Keratinocyte (primary cell): Measurements from ENCODE around the gene NXN. TPM values are rescaled to one million over a fixed set of nuclear protein-coding genes. Genes with fewer than 3 reads are reported as not detected.
A peak's percentile ranks its signal among the peaks of the same experiment; 100 is the strongest.

Experiments
- DNase-seq: peaks from one replicate; pipeline ENCODE4 v3.0.0-alpha.2; 2011; ENCODE audit warnings: low read depth, missing footprints, low spot score
- FAIRE-seq: peaks from 2 replicates; lab custom pipeline; 2011; peaks lifted over from hg19 to GRCh38; lab: Jason Lieb, UNC
- H2AFZ ChIP-seq: 2 replicates; pipeline ENCODE4 v1.6.0; 2012; ENCODE audit warnings: low read length, control low read depth, inconsistent platforms; ENCODE audit not compliant: control insufficient read depth
- H3K27ac ChIP-seq: 2 replicates; pipeline ENCODE4 v1.5.1; 2011; ENCODE audit warnings: low read length; ENCODE audit not compliant: control insufficient read depth, insufficient read depth
- H3K27me3 ChIP-seq: 3 replicates; pipeline ENCODE4 v1.6.0; 2011; ENCODE audit warnings: low read length; ENCODE audit not compliant: control insufficient read depth, insufficient read depth; ENCODE audit errors: extremely low read depth
- H3K36me3 ChIP-seq, 2 experiments: 2 replicates in 1 of 2; 3 replicates in 1 of 2; pipeline ENCODE4 v1.5.1; 2011; ENCODE audit warnings: low read length in 2 of 2, mild to moderate bottlenecking in 1 of 2; ENCODE audit not compliant: control insufficient read depth in 2 of 2, insufficient read depth in 2 of 2; ENCODE audit errors: extremely low read depth in 1 of 2
- H3K4me1 ChIP-seq: 3 replicates; pipeline ENCODE4 v1.5.1; 2011; ENCODE audit warnings: low read length; ENCODE audit not compliant: control insufficient read depth, insufficient read depth; ENCODE audit errors: extremely low read depth
- H3K4me2 ChIP-seq: 3 replicates; pipeline ENCODE4 v1.6.0; 2011; ENCODE audit warnings: low read depth, low read length; ENCODE audit not compliant: control insufficient read depth, insufficient read depth; ENCODE audit errors: extremely low read depth
- H3K4me3 ChIP-seq, 3 experiments: fragments of 200-600 bp in 1 of 3; sonication (generic) in 1 of 3; 2 replicates in 2 of 3; 3 replicates in 1 of 3; pipeline ENCODE4 v1.5.1; 2011 to 2016; ENCODE audit warnings: low read length in 3 of 3, mild to moderate bottlenecking in 3 of 3, control low read depth in 2 of 3, inconsistent platforms in 1 of 3, low read depth in 1 of 3, mixed read lengths in 1 of 3, mixed run types in 1 of 3, moderate library complexity in 1 of 3; ENCODE audit not compliant: control insufficient read depth in 2 of 3, insufficient read depth in 2 of 3; ENCODE audit errors: extremely low read depth in 1 of 3
- H3K79me2 ChIP-seq: 2 replicates; pipeline ENCODE4 v1.6.0; 2012; ENCODE audit warnings: low read length; ENCODE audit not compliant: control insufficient read depth, insufficient read depth
- H3K9ac ChIP-seq: 3 replicates; pipeline ENCODE4 v1.6.0; 2011; ENCODE audit warnings: low read length; ENCODE audit not compliant: control insufficient read depth, insufficient read depth; ENCODE audit errors: extremely low read depth
- H3K9me1 ChIP-seq: 3 replicates; pipeline ENCODE4 v1.6.0; 2011; ENCODE audit warnings: low read length; ENCODE audit not compliant: control insufficient read depth, insufficient read depth; ENCODE audit errors: extremely low read depth
- H3K9me3 ChIP-seq: 2 replicates; pipeline ENCODE4 v1.5.1; 2012; ENCODE audit warnings: low read depth, low read length; ENCODE audit not compliant: control insufficient read depth
- H4K20me1 ChIP-seq: 3 replicates; pipeline ENCODE4 v1.6.0; 2011; ENCODE audit warnings: low read length; ENCODE audit not compliant: control insufficient read depth, insufficient read depth; ENCODE audit errors: extremely low read depth
- CTCF ChIP-seq, 3 experiments: IDR thresholded peaks in 1 of 3; conservative IDR thresholded peaks in 1 of 3; optimal IDR thresholded peaks in 1 of 3; 2 replicates in 2 of 3; 3 replicates in 1 of 3; pipeline versions ENCODE3 to v1.5.1; 2011; ENCODE audit warnings: low read length in 3 of 3, mild to moderate bottlenecking in 3 of 3, moderate library complexity in 2 of 3, control low read depth in 1 of 3, inconsistent platforms in 1 of 3; ENCODE audit not compliant: insufficient read depth in 2 of 3; ENCODE audit errors: extremely low read depth in 1 of 3
- EZH2 ChIP-seq: IDR thresholded peaks from one replicate; pipeline ENCODE4 v1.6.1; 2012; ENCODE audit warnings: inconsistent platforms, mild to moderate bottlenecking, low read length, moderate library complexity
- dilution Hi-C: fragments of 300-500 bp; cut with MboI; formaldehyde crosslinking; loops from one replicate; pipeline ENCODE4 v1.7.0; 2020; ENCODE audit warnings: low sequenced_read_pairs; ENCODE audit not compliant: extremely low pct_ligation_motif_present
- polyA plus RNA-seq, 5 experiments: library from polyadenylated mRNA; depleted of rRNA in 3 of 5; stranded (reverse) in 3 of 5; stranded (forward) in 1 of 5; unstranded in 1 of 5; fragments of >200 nt; gene quantifications; 1 replicate in 1 of 5; 2 replicates in 3 of 5; 3 replicates in 1 of 5; pipeline versions ENCODE4 v1.2.1 to v1.2.3, GENCODE V29; 2011 to 2012; ENCODE audit warnings: missing spikeins in 2 of 5, low read depth in 1 of 5, low replicate concordance in 1 of 5

Gene NXN
- polyA plus RNA-seq, 1 donor (not counting 4 experiments of a cell fraction or from before 2014, with no cell fraction given) = 94.4 TPM

DNA sequence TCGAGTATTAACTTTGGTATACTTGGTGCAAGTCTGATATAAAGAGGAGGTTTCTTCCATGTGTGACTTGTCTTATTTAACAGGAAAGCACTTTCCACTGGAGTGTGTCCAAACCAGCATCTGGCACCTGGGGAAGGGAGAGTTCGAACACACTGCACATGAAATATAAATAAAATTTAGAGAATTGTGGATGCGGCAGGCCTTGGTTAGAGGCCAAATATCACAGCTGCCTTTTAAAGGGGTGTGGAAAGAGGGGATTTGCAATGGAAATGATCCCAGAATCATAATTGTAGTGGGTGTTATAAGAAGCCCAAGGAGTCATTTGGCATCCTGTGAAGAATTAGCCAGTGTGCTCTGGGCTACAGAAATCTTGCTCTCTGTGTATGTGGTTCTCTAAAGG is 4.3 kb upstream of the NXN start:
- no peaks in the 10 kb centered on the region for H3K9me3 ChIP-seq
- H3K4me1 ChIP-seq = peaks cover 9% of the 10 kb centered on the region
- no peak overlapping the region for H3K9ac ChIP-seq
- no peaks in the 10 kb centered on the region for H3K36me3 ChIP-seq
- peaks cover 5% of the 10 kb centered on the region for H3K79me2 ChIP-seq
- TF ChIP-seq CTCF (optimal IDR thresholded peaks at IDR 0.05 in 1 of 3, IDR thresholded peaks at IDR 0.05 in 1 of 3, conservative IDR thresholded peaks at IDR 0.05 in 1 of 3; ENCODE audit: extremely low read depth in 1 of 3, insufficient read depth in 2 of 3, low read length in 3 of 3) (no peak), EZH2 (no peak)
- no peaks in the 10 kb centered on the region for H3K9me1 ChIP-seq
- H3K27ac ChIP-seq = no peak overlapping the region
- H3K4me3 ChIP-seq = no peak overlapping the region
- no peak overlapping the region for H3K4me2 ChIP-seq
- no peak for DNase-seq
- no peaks in the 10 kb centered on the region for H4K20me1 ChIP-seq
- no peak overlapping the region for H2AFZ ChIP-seq
- no peaks in the 10 kb centered on the region for H3K27me3 ChIP-seq
- FAIRE-seq = no peak
- dilution Hi-C loops = loop anchor here (25.0 kb wide), 1 partner anchor 197 kb away; the partner anchor contains the start of genes GLOD4 and MRM3

DNA sequence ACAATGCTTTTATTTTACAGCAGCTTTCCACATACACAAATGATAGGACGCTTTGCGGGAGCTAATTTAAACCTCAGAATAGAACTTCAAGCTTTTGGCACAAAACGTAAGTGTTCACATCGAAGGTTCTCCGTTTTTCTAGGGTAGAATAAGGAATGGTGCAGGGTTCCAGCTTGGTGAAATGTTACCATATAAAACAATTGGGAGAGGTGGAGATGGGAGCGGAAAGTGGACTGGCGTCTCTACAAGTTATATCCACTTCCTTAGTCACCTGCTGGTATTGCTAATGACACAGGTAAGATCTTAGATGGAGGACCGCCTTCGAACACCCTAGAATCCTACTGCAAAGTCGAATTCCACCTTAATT is 1.7 kb upstream of the NXN start:
- H3K4me3 ChIP-seq = no peak overlapping the region
- no peaks in the 10 kb centered on the region for H3K27me3 ChIP-seq
- H3K4me2 ChIP-seq = peak overlapping the region; percentile 64
- no peak overlapping the region for H3K27ac ChIP-seq
- no peak overlapping the region for H2AFZ ChIP-seq
- H3K36me3 ChIP-seq = no peaks in the 10 kb centered on the region
- H3K79me2 ChIP-seq = peaks cover 31% of the 10 kb centered on the region
- dilution Hi-C loops = loop anchor here (25.0 kb wide), 1 partner anchor 194 kb away; the partner anchor contains the start of genes GLOD4 and MRM3
- H3K4me1 ChIP-seq = peaks cover 22% of the 10 kb centered on the region
- H3K9me1 ChIP-seq = no peaks in the 10 kb centered on the region
- H3K9ac ChIP-seq = no peak overlapping the region
- no peaks in the 10 kb centered on the region for H4K20me1 ChIP-seq
- no peaks in the 10 kb centered on the region for H3K9me3 ChIP-seq
- no peak for DNase-seq
- TF ChIP-seq EZH2 (no peak), CTCF (optimal IDR thresholded peaks at IDR 0.05 in 1 of 3, IDR thresholded peaks at IDR 0.05 in 1 of 3, conservative IDR thresholded peaks at IDR 0.05 in 1 of 3; ENCODE audit: extremely low read depth in 1 of 3, insufficient read depth in 2 of 3, low read length in 3 of 3) (no peak)
- no peak for FAIRE-seq
